Stimulated activated naive CD8-positive, alpha-beta T cell treated with anti-CD3 and anti-CD28 coated beads, Interleukin-15, Interleukin-2, amounts not matched to agents 100 U/mL and 50 U/mL, for 24 hours (primary cell): ENCODE measurements around the gene HDAC9.
A peak's percentile ranks its signal among the peaks of the same experiment; 100 is the strongest.

ENCODE experiments used
- ATAC-seq: fragments of 150-1000 bp; cut with Tn5 transposase; one replicate; pipeline ENCODE4 v1.10.0; 2021
- DNase-seq: peaks from one replicate; pipeline ENCODE4 v3.0.0; 2021

Gene HDAC9

DNA sequence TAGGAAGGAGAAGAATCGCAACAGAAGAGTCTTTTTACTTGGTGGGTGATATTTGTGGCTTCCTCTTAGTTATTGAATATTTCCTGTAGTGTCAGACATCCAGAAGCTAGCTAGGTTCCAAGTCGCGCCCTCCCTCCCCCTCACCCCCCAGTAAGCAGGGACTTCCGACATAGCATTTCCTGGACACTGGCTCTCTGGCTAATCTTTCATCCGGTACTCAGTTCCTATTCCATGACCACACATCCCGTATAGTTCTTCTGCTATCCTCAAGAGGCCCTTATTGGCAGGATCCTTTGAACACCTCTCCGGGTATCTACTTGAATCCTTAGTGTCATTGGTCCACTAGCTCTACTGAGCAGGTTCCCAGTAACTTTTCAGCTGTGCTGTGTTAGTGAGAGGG, 167.8 kb downstream of the HDAC9 start:
- no peak for DNase-seq
- ATAC-seq: no peak

DNA sequence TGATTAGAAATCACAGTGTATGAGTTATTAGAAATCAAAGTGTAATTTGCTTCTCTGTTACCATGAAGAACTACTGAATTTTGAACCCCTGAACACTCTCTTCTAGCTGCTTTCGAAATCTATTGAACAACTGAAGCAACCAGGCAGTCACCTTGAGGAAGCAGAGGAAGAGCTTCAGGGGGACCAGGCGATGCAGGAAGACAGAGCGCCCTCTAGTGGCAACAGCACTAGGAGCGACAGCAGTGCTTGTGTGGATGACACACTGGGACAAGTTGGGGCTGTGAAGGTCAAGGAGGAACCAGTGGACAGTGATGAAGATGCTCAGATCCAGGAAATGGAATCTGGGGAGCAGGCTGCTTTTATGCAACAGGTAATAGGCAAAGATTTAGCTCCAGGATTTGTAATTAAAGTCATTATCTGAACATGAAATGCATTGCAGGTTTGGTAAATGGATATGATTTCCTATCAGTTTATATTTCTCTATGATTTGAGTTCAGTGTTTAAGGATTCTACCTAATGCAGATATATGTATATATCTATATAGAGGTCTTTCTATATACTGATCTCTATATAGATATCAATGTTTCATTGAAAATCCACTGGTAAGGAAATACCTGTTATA, 170.7 kb downstream of the HDAC9 start:
- peak; percentile 89 for ATAC-seq

DNA sequence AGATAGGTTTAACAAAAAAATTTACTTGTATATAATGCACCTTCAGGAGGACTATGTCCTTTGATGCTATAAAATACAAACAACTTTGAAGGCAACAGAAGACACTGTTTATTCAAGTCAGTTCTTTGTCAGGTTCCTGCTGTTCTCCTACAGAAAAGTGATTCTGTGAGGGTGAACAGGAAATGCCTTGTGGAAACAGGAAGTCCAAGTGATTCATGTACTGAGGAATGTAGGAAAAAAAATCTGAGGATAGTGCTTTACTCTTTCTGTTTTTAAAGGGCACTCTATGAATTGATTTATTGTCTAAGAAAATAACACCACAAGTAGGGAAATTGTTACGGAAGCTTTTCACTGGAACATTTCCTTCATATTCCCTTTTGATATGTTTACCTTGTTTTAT, 171.9 kb downstream of the HDAC9 start:
- ATAC-seq: no peak

More for the DNA sequence above, 170.7 kb downstream of the HDAC9 start:
- DNase-seq: peak; percentile 75

DNA sequence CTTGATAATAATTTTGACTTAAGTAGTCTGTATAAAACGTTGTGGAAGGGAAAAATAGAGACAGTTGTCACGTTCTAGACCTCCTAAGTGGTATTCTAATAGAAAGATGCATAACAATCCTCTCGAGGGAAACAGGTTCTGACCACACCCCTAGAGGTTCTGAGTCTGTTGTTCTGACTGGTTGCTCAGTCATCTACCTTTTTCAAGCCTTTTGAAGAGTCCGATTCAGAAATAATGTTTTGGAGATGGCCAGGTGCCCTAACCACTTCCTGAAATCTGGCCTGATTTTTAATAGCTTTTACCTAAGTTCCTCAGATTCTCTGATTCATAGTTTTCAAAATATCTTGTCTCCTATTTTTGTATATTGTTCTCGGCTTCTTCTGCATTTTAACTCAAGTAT, 175.6 kb downstream of the HDAC9 start:
- no peak for DNase-seq
- ATAC-seq: no peak

More for the DNA sequence above, 171.9 kb downstream of the HDAC9 start:
- DNase-seq: no peak

DNA sequence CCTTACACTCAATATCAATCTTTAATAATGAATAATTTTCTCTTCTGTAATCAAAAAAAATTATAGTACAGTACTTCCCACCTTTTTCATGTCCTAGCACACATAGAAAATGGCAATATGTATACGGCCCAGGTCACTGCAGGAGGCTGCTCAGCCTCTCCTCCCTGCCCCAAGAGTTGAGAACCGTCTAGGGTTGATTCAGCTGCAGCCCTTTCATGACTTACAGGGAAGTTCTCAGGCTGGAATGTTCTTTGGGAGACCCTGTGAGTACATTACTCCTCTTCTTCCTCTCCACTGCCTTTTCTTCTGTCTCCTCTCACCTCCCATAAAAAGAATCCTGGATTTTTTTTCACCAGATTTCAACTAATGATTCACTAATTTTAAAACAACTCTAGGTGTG, 180.0 kb downstream of the HDAC9 start:
- ATAC-seq (no peak), DNase-seq (no peak)

DNA sequence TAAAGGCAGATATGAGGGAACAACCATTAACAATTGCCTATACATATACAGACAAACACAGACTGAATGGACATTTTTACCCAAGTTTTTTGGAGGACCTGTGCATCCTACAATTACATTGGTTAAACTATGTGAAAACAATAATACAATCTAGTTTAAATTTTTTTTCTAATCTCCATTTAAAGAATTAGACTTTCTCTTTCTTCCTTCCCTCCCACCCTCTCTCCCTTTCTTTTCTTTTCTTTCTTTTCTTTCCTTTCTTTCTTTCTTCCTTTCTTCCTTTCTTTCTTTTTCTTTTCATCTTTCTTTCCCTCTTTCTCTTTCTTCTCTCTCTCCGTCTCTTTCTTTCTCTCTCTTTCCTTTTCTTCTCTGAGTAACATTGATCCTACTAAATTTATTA, 183.7 kb downstream of the HDAC9 start:
- DNase-seq (no peak), ATAC-seq (no peak)

DNA sequence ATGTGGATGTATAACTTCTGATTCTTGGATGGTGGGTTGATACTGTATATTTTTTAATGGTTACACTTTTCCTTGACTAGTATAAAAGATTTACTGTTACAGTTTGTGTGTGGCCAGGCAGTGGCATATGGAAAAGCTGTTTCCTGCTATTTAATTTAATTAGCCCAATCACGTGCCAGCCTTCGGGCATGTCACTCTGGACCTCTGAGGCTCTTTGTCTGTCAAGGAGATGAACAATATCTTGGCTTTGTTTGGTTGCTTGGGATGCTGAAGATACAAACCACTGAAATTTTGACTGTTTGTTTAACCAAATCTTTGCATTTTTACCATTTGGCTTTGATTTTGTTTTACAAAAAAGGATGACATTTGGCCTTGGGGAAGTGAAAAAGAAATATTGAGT, 185.0 kb downstream of the HDAC9 start:
- no peak for ATAC-seq
- no peak for DNase-seq

DNA sequence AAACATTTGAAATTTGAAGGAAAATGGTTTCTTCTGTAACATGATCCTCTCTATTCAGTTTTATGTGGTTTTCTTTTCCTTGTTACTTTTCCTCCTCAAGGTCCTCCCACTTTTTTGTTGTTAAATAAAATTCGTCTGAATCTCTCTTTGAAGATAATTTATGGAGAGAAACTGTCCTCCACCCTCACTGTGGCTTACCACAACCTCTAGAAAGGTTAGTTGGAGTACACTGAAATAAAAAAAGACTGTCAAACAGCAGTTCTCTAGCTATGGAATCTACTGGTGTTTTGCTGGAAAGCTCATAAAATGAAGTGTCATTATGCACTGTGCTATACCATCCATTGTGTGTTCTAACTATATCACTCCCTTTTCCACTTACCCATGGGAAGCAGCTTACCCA, 189.4 kb downstream of the HDAC9 start:
- ATAC-seq (no peak), DNase-seq (no peak)

DNA sequence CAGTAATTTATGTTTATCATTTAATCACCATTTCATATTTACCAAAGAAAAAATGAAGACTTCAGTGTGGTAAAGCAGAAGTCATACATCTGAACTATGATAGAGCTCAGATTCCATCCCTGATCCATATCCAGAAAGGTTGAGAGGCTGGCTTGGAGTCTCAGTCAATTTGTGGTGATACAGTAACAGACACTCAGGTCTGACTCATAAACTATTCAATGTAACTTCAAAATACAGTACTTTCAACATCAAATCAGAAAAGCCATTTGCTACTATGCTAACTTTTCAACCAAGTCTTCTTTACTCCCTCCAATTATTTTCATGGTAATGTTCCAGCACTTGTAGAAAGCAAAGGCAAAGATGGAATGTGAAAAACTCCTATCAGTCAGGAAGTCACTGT, 190.4 kb downstream of the HDAC9 start:
- no peak for ATAC-seq

DNA sequence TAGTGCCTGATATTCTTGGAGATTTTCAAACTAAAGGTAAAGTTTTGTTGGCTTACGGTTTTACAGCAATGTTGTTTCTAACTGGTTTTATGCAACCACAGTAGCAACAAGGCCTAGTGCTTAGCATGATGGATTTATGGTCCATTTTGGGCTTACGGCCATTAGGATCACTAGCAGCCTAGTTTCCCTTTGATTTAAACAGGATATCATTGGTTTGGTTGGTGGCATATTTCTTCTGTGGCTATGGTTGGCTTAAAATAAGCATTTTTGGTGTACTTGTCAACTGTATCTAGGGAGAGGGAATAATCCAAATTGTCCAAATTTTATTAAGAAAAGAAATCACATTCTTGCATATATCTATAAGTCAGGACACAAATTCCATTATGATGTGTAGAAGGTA, 194.0 kb downstream of the HDAC9 start:
- DNase-seq: no peak

More for the DNA sequence above, 190.4 kb downstream of the HDAC9 start:
- DNase-seq: no peak

DNA sequence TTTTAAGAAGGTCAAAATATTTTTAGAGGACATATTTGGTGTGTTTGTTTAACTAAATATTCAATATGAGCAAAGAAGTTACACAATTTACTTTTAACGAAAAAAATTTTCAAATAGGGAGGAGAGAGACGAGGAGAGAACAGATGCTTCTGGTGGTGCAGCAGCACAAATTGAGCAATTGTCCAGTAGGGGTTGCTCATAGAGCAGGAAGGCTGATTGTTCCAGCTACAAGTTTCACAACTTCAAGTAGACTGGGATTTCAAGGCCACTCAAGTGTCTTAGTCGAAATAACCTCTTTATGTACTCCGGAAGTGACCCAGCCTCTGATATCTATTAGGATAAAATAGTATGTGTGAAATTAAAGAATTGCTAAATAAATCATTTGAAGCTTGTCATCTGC, 197.9 kb downstream of the HDAC9 start:
- DNase-seq (no peak), ATAC-seq (no peak)

More for the DNA sequence above, 194.0 kb downstream of the HDAC9 start:
- ATAC-seq: no peak

DNA sequence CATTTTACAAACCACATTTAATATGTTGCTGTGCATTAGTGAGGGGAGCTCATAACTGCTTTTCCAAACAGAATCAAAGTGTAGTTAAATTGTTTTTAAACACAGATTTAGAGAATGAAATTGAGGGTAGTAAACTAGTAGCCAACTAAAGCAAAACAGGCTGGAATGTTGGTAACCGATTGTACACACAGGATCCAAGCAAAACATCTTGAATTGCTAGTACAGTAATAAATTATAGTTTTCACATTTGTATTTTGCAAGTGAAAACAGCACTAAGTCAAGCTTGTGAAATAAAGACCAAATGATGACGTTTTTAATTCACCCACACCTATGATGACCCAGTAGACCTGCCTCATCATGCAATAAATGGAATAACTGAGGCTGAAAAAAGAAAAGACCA, 198.3 kb downstream of the HDAC9 start:
- no peak for ATAC-seq
- DNase-seq: no peak

DNA sequence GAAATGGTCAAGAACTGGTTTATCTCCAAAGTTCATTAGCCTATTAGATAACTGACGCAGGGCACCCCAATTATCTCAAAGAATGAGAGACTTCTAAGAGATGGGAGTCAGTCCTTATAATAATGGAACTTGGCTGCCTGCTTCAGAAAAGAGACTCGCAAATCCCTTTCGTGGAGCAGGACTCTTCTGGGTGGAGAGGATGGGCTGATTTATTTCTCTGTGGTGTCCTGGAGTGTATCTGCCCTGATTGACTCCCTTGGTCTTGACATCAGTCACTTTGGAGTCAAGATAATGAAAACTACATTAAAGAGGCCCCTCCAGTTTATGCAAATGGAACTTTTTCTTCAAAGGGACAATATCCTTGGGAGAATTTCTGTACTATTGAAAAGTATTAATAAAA, 198.9 kb downstream of the HDAC9 start:
- no peak for DNase-seq
- no peak for ATAC-seq

DNA sequence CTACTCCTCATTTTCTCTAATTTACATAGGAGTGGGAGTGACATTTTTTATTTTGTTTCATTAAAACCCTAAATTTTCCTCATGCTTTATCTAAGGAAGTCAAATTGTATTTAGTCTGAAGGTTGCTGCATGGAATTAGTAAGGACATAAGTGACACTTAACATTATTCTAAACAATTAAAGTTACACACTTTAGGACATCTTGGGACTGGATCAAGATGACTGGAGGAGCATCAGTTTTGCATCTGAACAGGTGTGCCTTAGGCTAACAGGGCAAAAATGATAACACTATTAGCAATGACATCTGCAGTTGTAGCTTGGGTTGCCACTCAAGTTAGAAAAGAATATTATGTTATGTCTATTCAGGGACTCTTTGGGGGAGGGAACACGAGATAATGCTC, 199.4 kb downstream of the HDAC9 start:
- no peak for DNase-seq

DNA sequence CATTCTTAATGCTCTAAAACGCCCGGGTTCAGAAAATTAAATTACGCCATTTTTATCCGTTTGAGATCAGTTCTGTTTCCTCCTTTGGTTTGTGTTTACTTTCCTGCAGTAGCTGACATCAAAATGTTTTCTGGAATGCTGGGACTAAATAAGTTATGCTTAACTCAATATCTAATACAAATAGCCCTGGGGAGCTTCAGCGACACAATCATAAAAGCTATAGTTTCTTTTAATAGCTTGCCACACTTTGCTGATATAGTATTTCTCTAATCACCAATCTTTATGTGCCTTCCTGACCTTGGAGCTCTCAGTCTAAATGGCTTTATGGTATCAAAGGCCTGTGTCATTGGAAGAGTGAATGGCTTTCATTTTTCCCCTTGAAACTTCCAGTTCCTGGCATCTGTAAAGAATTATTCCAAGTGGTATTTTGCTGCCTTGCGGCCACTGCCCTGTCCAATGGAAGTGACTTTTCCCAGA, 202.7 kb downstream of the HDAC9 start:
- ATAC-seq: no peak
- DNase-seq: no peak

More for the DNA sequence above, 199.4 kb downstream of the HDAC9 start:
- no peak for ATAC-seq

DNA sequence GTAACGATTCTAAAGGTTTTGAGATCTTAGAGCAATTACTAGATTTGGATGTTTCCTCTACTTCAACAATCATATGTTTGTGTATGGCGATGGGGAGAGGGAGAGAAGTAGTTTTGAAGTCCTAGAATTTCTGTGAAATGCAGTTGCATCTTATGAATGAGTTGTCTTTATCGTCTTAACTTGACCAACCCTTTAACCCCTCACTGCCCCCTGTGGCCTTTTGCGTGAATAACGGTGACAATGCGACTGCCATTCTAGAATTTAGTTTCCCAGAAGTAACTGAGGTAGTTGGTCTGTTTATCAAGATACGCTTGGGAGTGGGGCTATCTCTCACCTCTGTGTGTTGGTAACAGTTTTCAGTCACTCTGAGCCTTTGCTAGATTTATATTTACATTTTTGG, 204.6 kb downstream of the HDAC9 start:
- DNase-seq (no peak), ATAC-seq (no peak)

DNA sequence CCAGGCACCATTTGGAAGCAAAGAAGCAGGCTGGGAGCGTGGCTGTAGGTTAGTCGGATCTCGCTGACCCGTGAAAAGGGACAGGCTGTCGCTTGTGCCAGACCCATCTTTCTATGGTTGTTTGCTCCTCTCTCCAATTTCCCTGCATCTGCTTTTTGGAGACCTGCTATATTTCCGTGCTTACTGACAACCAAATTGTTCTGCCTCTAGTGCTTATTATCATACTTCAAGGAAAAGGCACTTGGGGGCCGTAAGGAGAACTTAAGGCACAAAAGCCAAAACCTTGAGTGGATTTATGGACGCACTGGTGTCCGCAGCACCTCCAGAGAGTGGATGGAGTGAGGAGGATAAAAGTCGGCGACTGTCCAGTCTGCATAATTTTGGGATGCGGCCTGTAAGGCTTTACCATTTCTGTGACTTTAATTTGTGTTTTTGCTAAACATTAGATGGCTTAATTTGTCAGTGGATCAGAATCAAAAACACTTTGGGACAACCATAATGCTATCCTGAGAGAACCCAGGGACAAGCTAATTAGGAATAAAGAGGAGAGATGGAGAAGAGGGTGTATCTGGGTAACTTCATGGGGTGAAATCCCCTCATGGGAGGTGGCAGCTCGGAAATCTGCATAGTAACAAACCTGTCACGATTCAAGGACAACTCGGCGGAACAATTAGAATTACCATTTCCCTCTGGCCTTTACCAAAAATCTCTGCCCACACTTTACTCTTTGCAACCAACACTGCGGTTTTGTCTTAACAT, 206.7 kb downstream of the HDAC9 start:
- ATAC-seq: no peak

DNA sequence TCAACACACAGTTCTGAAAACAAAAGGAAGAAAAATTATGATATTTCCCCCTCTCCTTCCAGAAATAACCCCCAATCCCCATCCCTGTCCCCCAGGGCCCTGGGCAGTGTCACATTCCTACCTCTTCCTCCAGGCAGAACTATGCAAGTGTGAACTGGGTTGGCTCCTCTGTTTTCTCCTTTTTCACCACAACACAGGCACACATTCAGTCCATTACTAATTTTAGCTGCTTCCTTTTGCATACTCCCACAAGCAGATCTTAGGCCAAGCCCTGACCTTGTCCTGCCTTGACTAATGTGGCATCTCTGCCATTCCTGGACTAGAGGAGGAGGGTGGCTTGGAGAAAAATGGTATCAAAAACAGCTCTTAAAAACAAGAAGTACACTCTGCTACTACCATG, 208.1 kb downstream of the HDAC9 start:
- DNase-seq (no peak), ATAC-seq (no peak)

More for the DNA sequence above, 206.7 kb downstream of the HDAC9 start:
- DNase-seq: no peak

DNA sequence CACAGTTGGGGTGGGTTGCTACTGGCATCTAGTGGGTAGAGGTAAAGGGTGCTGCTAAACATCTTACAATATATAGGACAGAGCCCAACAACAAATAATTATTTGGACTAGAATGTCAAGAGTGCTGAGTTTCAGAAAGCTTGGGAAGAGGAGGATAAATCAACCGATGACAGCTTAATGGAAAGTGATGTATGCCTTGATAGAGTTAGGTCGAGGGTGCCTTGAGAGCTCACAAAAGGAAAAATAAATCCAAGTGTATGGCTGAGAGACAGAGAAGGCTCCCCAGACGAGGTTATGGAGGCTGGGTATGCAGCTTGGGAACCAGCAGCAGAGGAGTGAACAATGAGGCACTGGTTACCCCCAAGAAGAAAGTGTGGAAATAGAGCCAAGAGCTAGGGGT, 211.1 kb downstream of the HDAC9 start:
- ATAC-seq: no peak
- DNase-seq: no peak

DNA sequence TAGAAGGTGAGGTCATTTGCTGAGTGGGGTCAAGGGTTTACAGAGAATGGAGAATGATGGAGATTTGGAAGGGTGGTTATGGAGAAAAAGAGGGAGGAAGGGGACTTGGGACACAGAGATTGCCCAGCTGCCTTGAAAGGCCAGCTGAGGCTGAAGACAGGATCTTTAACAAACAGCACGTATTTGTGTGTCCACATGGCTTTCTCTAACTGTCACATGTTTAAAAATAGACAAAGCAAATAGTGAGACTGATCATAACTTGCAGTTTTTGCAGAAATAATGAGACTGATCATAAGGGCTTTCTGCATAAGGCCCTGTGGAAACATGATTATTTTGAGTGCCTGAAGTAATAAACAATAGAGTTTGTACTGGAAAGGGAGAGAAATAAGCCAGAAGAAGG, 212.7 kb downstream of the HDAC9 start:
- no peak for ATAC-seq
- DNase-seq: no peak

DNA sequence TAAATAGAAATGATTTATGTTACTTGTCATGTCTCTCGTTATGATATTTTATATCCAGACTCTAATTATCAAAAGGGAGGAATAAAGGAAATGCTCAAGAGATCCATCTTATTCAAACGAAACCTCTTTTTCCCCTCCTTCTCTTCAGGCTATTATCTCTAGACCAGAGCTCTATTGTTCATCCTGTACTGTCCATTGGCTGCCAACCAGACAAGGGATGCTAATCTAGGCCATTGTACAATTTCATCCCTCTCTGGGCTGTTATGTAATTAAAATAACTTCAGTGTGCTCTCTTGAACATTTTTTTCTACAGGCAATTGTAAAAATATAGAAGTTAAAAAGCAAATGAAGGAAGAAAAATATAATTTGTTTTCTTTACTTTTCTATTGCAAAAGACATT, 220.4 kb downstream of the HDAC9 start:
- ATAC-seq: no peak
- no peak for DNase-seq

DNA sequence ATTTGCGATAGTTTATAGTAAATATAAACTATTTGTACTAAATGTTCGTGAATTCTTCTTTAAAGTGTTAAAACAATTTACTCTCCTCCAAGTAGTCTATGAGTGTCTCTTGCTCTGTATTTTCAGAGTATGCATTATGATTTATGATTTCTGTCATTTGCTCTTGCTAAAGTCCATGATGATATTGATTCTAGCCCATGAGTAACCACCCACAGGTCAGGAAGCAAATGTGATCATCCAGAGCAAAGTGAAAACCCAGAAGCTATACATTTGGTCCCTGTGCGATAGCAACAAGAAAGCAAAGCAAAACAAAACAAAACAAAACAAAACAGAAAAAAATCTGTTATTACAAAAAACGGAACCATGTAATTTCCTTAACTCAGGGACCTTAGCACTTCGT, 225.9 kb downstream of the HDAC9 start:
- ATAC-seq: no peak
- DNase-seq: no peak

DNA sequence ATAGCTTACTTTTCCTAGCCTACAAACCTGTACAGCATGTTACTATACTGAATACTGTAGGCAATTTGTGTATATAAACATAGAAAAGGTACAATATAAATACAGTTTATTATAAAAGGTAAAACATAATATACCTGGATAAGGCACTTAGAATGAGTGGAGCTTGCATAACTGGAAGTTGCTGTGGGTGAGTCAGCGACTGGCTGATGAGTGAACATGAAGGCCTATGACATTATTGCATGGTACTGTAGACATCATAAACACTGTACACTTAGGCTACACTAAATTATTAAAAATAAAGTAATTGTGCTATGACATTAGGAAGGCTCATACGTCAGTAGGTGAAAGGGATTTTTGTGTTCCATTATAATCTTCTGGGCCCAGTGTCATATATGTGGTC, 228.8 kb downstream of the HDAC9 start:
- ATAC-seq (no peak), DNase-seq (no peak)
